NCI-H526 (cell line): ENCODE data around the gene NEK4.

Experiments
- DNase-seq, 2 experiments: peaks; one replicate each; lab custom pipeline; 2025; lab: John Stamatoyannopoulos, UW

The NEK4 gene

GRCh38 chr3:52663098-52663497 lies 107.6 kb downstream of the NEK4 start:
- DNase-seq = no peak

- no peak for DNase-seq
These were observed 110.7 kb downstream of the NEK4 start for GRCh38 chr3:52660046-52660445.
